Ishikawa (cell line): ENCODE measurements around the gene LYST.

Experiments used
- MAX ChIP-seq: IDR thresholded peaks from 2 replicates; pipeline ENCODE4 v1.6.1; 2012
- RAD21 ChIP-seq: IDR thresholded peaks from 2 replicates; pipeline ENCODE4 v1.6.1; 2012; ENCODE audit warnings: low read depth
- YY1 ChIP-seq: IDR thresholded peaks from 2 replicates; pipeline ENCODE4 v1.6.1; 2012; ENCODE audit warnings: low read depth

GRCh38 chr1:235710687-235711086, 156.0 kb downstream of the LYST start:
- TF ChIP-seq YY1 (no peak), RAD21 (no peak), MAX (no peak)
